ENCODE data around the gene ELMO3. TPM values are rescaled to one million over a fixed set of nuclear protein-coding genes. Genes with fewer than 3 reads are reported as not detected.

The ELMO3 gene
- total and polyA plus RNA-seq, 2 donors (not counting 1 experiment from before 2014, with no cell fraction given) = 0.33 to 0.36 TPM

- H3K79me2 ChIP-seq (ENCODE audit: control insufficient read depth, insufficient read depth, low read length) = no peaks in the 10 kb centered on the region
- no peak for DNase-seq (ENCODE audit: low read depth in 2 of 2)
- no peak overlapping the region for H3K27ac ChIP-seq (ENCODE audit: insufficient read depth, low read length)
- TF ChIP-seq EZH2 (IDR thresholded peaks at IDR 0.05; ENCODE audit: low read length, missing control alignments) (no peak), CTCF (conservative IDR thresholded peaks at IDR 0.05 in 1 of 2, IDR thresholded peaks at IDR 0.05 in 1 of 2; ENCODE audit: low read depth in 1 of 2, low read length in 2 of 2) (no peak)
- H4K20me1 ChIP-seq (ENCODE audit: control insufficient read depth, extremely low read depth, insufficient read depth, low read length) = no peaks in the 10 kb centered on the region
- H3K4me1 ChIP-seq (ENCODE audit: control insufficient read depth, extremely low read depth, insufficient read depth, low read length) = peaks cover 12% of the 10 kb centered on the region
- H3K36me3 ChIP-seq (ENCODE audit: control insufficient read depth, insufficient read depth, low read length) = peaks cover 30% of the 10 kb centered on the region
- H3K27me3 ChIP-seq (ENCODE audit: control insufficient read depth, insufficient read depth, low read length) = no peaks in the 10 kb centered on the region
- no peak overlapping the region for H3K4me3 ChIP-seq (replicated peaks in 1 of 4; ENCODE audit: control extremely low read depth in 1 of 4, insufficient read depth in 1 of 4, low read depth in 3 of 4, low read length in 4 of 4)
- H2AFZ ChIP-seq (ENCODE audit: low read length) = no peak overlapping the region
- H3K9ac ChIP-seq (ENCODE audit: insufficient read depth, low read length) = no peak overlapping the region
- no peaks in the 10 kb centered on the region for H3K9me3 ChIP-seq (ENCODE audit: control insufficient read depth, insufficient read depth, low read depth, low read length)
- no peak overlapping the region for H3K4me2 ChIP-seq (ENCODE audit: extremely low read depth, insufficient read depth, low read length)
Measured at GRCh38 chr16:67204076-67204475, 5.1 kb downstream of the ELMO3 start.

- no peak overlapping the region for H3K4me3 ChIP-seq (replicated peaks in 1 of 4; ENCODE audit: control extremely low read depth in 1 of 4, insufficient read depth in 1 of 4, low read depth in 3 of 4, low read length in 4 of 4)
- H3K27ac ChIP-seq (ENCODE audit: insufficient read depth, low read length) = no peak overlapping the region
Measured at GRCh38 chr16:67206129-67206837, 7.4 kb downstream of the ELMO3 start.

GRCh38 chr16:67206838-67207248 lies 7.9 kb downstream of the ELMO3 start:
- TF ChIP-seq CTCF (conservative IDR thresholded peaks at IDR 0.05 in 1 of 2, IDR thresholded peaks at IDR 0.05 in 1 of 2; ENCODE audit: low read depth in 1 of 2, low read length in 2 of 2) (no peak), EZH2 (IDR thresholded peaks at IDR 0.05; ENCODE audit: low read length, missing control alignments) (no peak)
- Histone ChIP-seq H3K9me3 (ENCODE audit: control insufficient read depth, insufficient read depth, low read depth, low read length) (no peaks in the 10 kb centered on the region), H3K4me2 (ENCODE audit: extremely low read depth, insufficient read depth, low read length) (no peak overlapping the region), H3K36me3 (ENCODE audit: control insufficient read depth, insufficient read depth, low read length) (peaks cover 16% of the 10 kb centered on the region), H3K9ac (ENCODE audit: insufficient read depth, low read length) (no peak overlapping the region), H4K20me1 (ENCODE audit: control insufficient read depth, extremely low read depth, insufficient read depth, low read length) (no peaks in the 10 kb centered on the region), H2AFZ (ENCODE audit: low read length) (no peak overlapping the region), H3K27ac (ENCODE audit: insufficient read depth, low read length) (no peak overlapping the region), H3K4me1 (ENCODE audit: control insufficient read depth, extremely low read depth, insufficient read depth, low read length) (peaks cover 12% of the 10 kb centered on the region), H3K79me2 (ENCODE audit: control insufficient read depth, insufficient read depth, low read length) (no peaks in the 10 kb centered on the region), H3K27me3 (ENCODE audit: control insufficient read depth, insufficient read depth, low read length) (no peaks in the 10 kb centered on the region), H3K4me3 (replicated peaks in 1 of 4; ENCODE audit: control extremely low read depth in 1 of 4, insufficient read depth in 1 of 4, low read depth in 3 of 4, low read length in 4 of 4) (no peak overlapping the region)
- no peak for DNase-seq (ENCODE audit: low read depth in 2 of 2)

More at GRCh38 chr16:67206129-67206837, 7.4 kb downstream of the ELMO3 start:
- TF ChIP-seq CTCF (conservative IDR thresholded peaks at IDR 0.05 in 1 of 2, IDR thresholded peaks at IDR 0.05 in 1 of 2; ENCODE audit: low read depth in 1 of 2, low read length in 2 of 2) (no peak), EZH2 (IDR thresholded peaks at IDR 0.05; ENCODE audit: low read length, missing control alignments) (no peak)
- no peak for DNase-seq (ENCODE audit: low read depth in 2 of 2)
- H3K9me3 ChIP-seq (ENCODE audit: control insufficient read depth, insufficient read depth, low read depth, low read length) = no peaks in the 10 kb centered on the region
- no peak overlapping the region for H3K4me2 ChIP-seq (ENCODE audit: extremely low read depth, insufficient read depth, low read length)
- H3K36me3 ChIP-seq (ENCODE audit: control insufficient read depth, insufficient read depth, low read length) = peaks cover 20% of the 10 kb centered on the region
- H3K9ac ChIP-seq (ENCODE audit: insufficient read depth, low read length) = no peak overlapping the region
- H3K4me1 ChIP-seq (ENCODE audit: control insufficient read depth, extremely low read depth, insufficient read depth, low read length) = peaks cover 12% of the 10 kb centered on the region
- H3K27me3 ChIP-seq (ENCODE audit: control insufficient read depth, insufficient read depth, low read length) = no peaks in the 10 kb centered on the region
- H4K20me1 ChIP-seq (ENCODE audit: control insufficient read depth, extremely low read depth, insufficient read depth, low read length) = no peaks in the 10 kb centered on the region
- H2AFZ ChIP-seq (ENCODE audit: low read length) = no peak overlapping the region
- H3K79me2 ChIP-seq (ENCODE audit: control insufficient read depth, insufficient read depth, low read length) = no peaks in the 10 kb centered on the region

All from fibroblast of lung (primary cell).